ENCODE data around the gene GAA.

The GAA gene

GRCh38 chr17:80117491-80118401 lies 16.4 kb downstream of the GAA start:
- Histone ChIP-seq H3K36me3 (ENCODE audit: insufficient read depth, low read length) (no peaks in the 10 kb centered on the region), H3K9me3 (ENCODE audit: insufficient read depth, low read depth, low read length) (no peaks in the 10 kb centered on the region), H3K27me3 (ENCODE audit: insufficient read depth, low read length, poor library complexity, severe bottlenecking) (no peaks in the 10 kb centered on the region), H4K20me1 (ENCODE audit: insufficient read depth, low read length, poor library complexity, severe bottlenecking) (no peaks in the 10 kb centered on the region), H3K4me1 (ENCODE audit: insufficient read depth, low read length, poor library complexity, severe bottlenecking) (no peaks in the 10 kb centered on the region), H3K9ac (ENCODE audit: low read depth, low read length, poor library complexity, severe bottlenecking) (no peak overlapping the region), H3F3A (ENCODE audit: low read depth) (no peaks in the 10 kb centered on the region), H3K4me2 (ENCODE audit: low read depth, low read length, poor library complexity, severe bottlenecking) (no peak overlapping the region), H3K4me3 (ENCODE audit: low read length, poor library complexity, severe bottlenecking) (no peak overlapping the region), H3K79me2 (ENCODE audit: insufficient read depth, low read length) (no peaks in the 10 kb centered on the region), H2AFZ (ENCODE audit: low read length) (no peak overlapping the region), H3K9me2 (replicated peaks; ENCODE audit: low read depth, low read length) (no peaks in the 10 kb centered on the region)
- TF ChIP-seq EZH2phosphoT487 (IDR thresholded peaks at IDR 0.05; ENCODE audit: borderline replicate concordance) (no peak), CTCF (conservative IDR thresholded peaks at IDR 0.05; ENCODE audit: low read length) (no peak)

GRCh38 chr17:80118601-80119270 lies 17.4 kb downstream of the GAA start:
- H3K4me1 ChIP-seq (ENCODE audit: insufficient read depth, low read length, poor library complexity, severe bottlenecking) = no peaks in the 10 kb centered on the region
- no peaks in the 10 kb centered on the region for H3K9me3 ChIP-seq (ENCODE audit: insufficient read depth, low read depth, low read length)
- H3K9me2 ChIP-seq (replicated peaks; ENCODE audit: low read depth, low read length) = no peaks in the 10 kb centered on the region
- no peak overlapping the region for H3K9ac ChIP-seq (ENCODE audit: low read depth, low read length, poor library complexity, severe bottlenecking)
- H4K20me1 ChIP-seq (ENCODE audit: insufficient read depth, low read length, poor library complexity, severe bottlenecking) = no peaks in the 10 kb centered on the region
- no peaks in the 10 kb centered on the region for H3K27me3 ChIP-seq (ENCODE audit: insufficient read depth, low read length, poor library complexity, severe bottlenecking)
- H3K36me3 ChIP-seq (ENCODE audit: insufficient read depth, low read length) = no peaks in the 10 kb centered on the region
- no peak overlapping the region for H2AFZ ChIP-seq (ENCODE audit: low read length)
- no peak for TF ChIP-seq EZH2phosphoT487 (IDR thresholded peaks at IDR 0.05; ENCODE audit: borderline replicate concordance)
- TF ChIP-seq CTCF (conservative IDR thresholded peaks at IDR 0.05; ENCODE audit: low read length) = no peak
- H3K79me2 ChIP-seq (ENCODE audit: insufficient read depth, low read length) = no peaks in the 10 kb centered on the region
- H3K4me2 ChIP-seq (ENCODE audit: low read depth, low read length, poor library complexity, severe bottlenecking) = no peak overlapping the region
- H3K4me3 ChIP-seq (ENCODE audit: low read length, poor library complexity, severe bottlenecking) = no peak overlapping the region
- no peaks in the 10 kb centered on the region for H3F3A ChIP-seq (ENCODE audit: low read depth)

GRCh38 chr17:80119271-80119791 lies 17.9 kb downstream of the GAA start:
- Histone ChIP-seq H3K9me2 (replicated peaks; ENCODE audit: low read depth, low read length) (no peaks in the 10 kb centered on the region), H3K79me2 (ENCODE audit: insufficient read depth, low read length) (no peaks in the 10 kb centered on the region), H3F3A (ENCODE audit: low read depth) (no peaks in the 10 kb centered on the region), H4K20me1 (ENCODE audit: insufficient read depth, low read length, poor library complexity, severe bottlenecking) (no peaks in the 10 kb centered on the region), H3K4me3 (ENCODE audit: low read length, poor library complexity, severe bottlenecking) (no peak overlapping the region), H2AFZ (ENCODE audit: low read length) (no peak overlapping the region), H3K36me3 (ENCODE audit: insufficient read depth, low read length) (no peaks in the 10 kb centered on the region), H3K9me3 (ENCODE audit: insufficient read depth, low read depth, low read length) (no peaks in the 10 kb centered on the region), H3K9ac (ENCODE audit: low read depth, low read length, poor library complexity, severe bottlenecking) (no peak overlapping the region), H3K27me3 (ENCODE audit: insufficient read depth, low read length, poor library complexity, severe bottlenecking) (no peaks in the 10 kb centered on the region), H3K4me1 (ENCODE audit: insufficient read depth, low read length, poor library complexity, severe bottlenecking) (no peaks in the 10 kb centered on the region), H3K4me2 (ENCODE audit: low read depth, low read length, poor library complexity, severe bottlenecking) (no peak overlapping the region)
- TF ChIP-seq EZH2phosphoT487 (IDR thresholded peaks at IDR 0.05; ENCODE audit: borderline replicate concordance) = no peak
- TF ChIP-seq CTCF (conservative IDR thresholded peaks at IDR 0.05; ENCODE audit: low read length) = no peak

Data from Loucy (cell line).